ENCODE results near the gene DYNC1H1.

DYNC1H1 gene

DNA sequence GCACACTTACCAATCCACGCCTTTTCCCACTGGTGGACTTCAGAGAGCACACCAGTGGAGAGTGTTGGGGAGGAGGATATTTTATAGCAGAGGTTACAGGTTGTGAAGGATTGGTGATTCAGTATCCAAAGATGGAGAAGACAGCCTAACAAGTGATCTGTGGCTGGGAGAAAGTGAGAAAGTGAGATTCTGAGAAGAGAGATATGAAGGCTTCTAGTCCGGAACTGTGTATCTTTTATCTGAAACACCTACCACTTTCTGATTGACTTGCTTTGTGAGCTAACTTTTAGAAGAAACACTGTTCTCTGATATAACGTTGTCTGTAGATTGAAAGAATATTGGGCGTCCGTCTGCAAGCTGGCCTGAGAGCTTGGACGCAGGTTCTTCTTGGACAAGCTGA, 24.0 kb downstream of the DYNC1H1 start:
- in situ Hi-C loops (cut with MboI; ENCODE audit: low sequenced_read_pairs), result no loop called here

DNA sequence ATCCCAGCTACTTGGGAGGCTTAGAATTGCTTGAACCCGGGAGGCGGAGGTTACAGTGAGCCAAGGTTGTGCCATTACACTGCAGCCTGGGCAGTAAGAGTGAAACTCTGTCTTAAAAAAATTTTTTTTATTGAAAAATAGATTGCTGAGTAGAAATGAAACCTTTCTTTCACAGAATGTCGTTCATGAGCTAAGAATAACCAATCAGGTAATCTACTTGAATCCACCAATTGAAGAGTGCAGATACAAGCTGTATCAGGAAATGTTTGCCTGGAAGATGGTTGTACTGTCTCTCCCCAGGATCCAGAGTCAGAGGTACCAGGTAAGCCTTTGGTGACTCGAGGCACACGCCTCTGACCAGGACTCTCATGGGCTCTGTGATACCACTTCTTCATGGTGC, 27.0 kb downstream of the DYNC1H1 start:
- in situ Hi-C loops (cut with MboI; ENCODE audit: low sequenced_read_pairs), result no loop called here

DNA sequence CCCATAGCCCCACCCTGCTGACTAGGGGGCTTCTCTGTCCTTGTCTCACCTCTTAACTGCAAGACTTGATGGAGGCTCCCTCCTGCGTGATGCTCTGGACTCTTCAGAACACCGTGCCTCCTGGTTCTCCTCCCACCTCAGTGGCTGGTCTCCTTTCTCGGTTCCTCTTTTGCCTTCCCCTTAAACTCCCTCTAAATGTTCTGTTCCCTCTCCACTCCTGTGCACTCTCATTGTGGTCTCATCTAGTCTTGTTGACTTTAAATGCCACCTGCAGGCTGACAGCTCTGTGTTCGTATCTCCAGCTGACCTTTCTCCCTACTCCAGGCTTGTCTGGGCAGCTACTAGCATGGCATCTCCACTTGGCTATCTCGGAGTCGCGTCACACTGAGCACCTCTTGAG, 28.3 kb downstream of the DYNC1H1 start:
- in situ Hi-C loops (cut with MboI; ENCODE audit: low sequenced_read_pairs), result no loop called here

DNA sequence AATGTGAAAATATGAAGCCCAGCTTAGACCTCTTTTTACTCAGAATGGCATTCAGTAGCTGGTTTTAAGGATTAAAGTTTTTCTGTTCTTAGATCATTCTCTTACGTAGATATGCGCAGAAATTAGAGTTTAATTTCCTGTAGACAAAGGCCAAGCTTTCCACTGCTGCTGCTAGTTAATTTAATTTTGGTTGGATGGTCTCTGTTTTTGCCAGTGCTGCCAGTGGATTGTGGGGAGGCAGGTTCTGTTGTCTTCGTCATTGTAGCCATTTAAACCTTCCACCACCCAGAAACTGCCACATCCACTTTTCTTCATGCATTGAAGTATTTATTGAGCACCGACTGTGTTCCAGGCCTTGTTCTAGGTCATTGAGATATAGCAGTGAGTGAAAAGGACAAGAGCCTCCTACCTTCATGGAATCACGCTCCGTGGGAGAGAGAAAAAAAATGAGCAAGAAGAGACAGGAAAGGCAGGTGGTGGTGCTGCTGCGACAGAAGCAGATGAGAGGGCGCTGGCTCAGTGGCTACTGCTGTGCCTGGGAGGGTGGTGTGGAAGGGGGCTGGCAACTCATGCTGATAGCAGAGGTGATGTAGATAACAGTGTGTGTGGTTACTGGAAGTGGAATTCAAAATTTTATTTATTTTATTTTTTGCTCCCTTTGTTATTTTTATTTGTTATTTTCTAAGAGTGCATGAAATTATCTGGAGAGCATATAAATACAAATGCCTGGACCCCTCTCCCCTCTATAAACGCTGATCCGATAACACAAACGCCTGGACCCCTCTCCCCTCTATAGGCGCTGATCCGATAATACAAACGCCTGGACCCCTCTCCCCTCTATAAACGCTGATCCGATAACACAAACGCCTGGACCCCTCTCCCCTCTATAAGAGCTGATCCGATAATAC, 33.3 kb downstream of the DYNC1H1 start:
- in situ Hi-C loops (cut with MboI; ENCODE audit: low sequenced_read_pairs), result no loop called here

DNA sequence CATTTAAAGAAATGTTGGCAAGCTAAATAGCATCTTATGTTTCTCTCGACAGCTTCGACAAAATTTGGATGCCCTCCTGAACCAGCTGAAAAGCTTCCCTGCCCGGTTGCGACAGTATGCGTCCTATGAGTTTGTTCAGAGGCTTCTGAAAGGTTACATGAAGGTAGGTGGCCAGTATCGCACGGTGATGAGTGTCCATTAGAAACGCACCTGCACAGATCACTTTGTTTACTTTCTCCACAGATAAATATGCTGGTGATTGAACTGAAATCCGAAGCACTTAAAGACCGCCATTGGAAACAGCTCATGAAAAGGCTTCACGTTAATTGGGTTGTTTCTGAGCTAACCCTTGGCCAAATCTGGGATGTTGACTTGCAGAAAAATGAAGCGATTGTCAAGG, 36.5 kb downstream of the DYNC1H1 start:
- in situ Hi-C loops (cut with MboI; ENCODE audit: low sequenced_read_pairs), result no loop called here

DNA sequence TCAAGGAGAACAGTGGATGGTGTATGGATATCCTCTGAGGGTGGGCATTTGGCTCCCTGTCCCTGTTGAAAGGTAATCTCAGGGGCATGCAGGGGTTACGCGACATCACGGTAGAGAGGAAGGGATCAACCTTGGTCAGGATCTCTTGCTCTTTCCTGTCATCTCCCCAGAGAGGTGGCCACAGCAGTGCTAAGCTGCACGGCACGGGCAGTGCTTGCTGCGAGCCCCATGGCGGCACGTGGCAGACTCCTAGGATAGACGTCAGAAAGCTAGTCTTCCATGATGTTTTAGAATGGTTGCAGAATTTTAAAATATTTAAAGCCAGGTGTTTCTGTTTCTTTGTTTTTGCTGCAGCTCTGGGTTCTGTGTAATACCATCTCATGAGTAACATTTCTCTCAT, 41.0 kb downstream of the DYNC1H1 start:
- in situ Hi-C loops (cut with MboI; ENCODE audit: low sequenced_read_pairs), result no loop called here

DNA sequence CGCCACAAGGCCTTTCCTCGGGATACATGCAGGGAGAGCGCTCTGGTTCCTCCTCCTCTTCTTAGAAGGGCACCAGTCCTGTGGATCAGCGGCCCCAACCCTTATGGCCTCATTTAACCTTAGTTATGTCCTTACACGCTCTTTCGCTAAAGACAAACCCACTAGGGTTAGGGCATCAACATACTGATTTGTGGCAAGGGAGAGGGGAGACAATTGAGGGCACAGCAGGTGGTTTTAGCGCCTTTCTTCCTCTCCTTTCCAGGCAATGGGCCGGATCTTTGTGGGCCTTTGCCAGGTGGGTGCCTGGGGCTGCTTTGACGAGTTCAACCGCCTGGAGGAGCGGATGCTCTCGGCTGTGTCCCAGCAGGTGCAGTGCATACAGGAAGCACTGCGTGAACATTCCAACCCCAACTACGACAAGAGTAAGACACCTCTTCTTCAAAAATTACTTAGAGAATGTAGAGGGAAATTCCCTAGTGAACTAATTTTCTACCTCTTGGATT, 43.6 kb downstream of the DYNC1H1 start:
- in situ Hi-C loops (cut with MboI; ENCODE audit: low sequenced_read_pairs), result no loop called here

DNA sequence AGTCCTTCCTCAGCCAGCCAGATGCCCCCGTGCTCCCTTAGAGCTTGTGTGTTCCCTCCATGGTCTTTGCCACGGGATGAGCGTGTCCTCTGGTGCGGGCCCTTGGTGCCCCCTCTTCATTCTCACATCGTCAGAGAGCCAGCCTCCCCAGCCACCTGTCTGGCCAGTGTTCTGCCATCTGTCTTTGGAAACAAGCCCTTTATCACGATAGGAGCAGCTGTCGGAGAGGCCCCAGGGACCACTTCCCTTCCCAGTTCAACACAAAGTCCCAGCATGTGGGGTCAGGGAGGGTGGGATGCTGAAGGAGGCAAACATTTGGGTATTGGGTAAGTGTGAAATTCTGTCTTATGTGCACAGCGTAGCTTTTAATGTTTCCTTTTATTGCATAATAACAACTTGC, 44.5 kb downstream of the DYNC1H1 start:
- in situ Hi-C loops (cut with MboI; ENCODE audit: low sequenced_read_pairs), result no loop called here

DNA sequence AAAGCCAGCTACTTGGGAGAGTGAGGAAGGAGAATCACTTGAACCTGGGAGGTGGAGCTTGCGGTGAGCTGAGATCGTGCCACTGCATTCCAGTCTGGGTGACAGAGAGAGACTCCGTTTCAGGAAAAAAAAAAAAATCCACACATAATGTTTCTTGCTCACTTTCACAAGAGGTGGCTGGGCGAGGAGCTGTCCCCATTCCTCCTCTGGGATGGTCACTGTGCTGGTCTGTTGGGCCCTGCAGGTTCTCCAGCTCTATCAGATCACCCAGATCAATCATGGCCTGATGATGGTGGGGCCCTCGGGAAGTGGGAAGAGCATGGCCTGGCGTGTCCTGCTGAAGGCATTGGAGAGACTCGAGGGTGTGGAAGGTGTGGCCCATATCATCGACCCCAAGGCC, 47.3 kb downstream of the DYNC1H1 start:
- in situ Hi-C loops (cut with MboI; ENCODE audit: low sequenced_read_pairs), result no loop called here

DNA sequence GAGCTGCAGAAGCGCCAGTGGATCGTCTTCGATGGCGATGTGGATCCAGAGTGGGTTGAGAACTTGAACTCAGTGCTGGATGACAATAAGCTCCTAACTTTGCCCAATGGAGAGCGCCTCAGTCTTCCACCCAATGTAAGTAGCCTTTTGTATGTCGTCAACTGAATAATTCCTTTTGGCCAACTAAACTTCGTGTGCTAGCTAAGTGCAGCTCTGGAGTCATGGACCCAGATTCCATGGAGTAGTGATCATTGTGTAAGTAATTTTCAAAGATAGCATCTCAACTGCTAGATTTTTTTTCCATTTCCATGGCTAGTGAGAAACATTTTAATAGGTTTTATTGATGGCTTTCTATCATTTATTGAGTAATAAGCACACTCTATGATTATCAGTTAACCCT, 48.0 kb downstream of the DYNC1H1 start:
- in situ Hi-C loops (cut with MboI; ENCODE audit: low sequenced_read_pairs), result no loop called here

DNA sequence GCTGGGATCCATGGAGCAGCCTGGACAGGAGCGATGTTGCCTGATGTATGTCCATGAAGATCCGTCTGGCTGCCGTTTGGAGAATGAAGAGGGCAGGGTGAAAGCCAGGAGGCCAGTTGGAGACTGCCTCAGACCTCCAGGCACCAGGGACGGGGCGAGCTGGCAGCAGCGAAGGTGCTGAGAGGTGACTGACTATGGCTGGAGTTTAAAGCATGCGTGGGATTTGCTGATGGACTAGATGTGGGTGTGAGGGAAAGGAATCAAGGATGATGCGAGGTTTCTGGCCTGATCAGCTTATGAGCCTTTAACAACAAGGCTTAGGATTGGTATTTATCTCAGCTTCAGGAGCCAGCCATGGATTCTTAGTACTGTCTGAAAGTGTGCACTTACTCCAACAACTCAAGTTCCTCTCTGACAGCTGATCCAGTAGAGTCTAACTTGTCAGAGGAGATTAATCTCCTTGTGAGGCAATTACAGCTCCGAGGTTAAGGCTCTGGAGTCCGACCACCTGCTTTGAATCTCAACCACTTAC, 49.4 kb downstream of the DYNC1H1 start:
- in situ Hi-C loops (cut with MboI; ENCODE audit: low sequenced_read_pairs), result no loop called here

DNA sequence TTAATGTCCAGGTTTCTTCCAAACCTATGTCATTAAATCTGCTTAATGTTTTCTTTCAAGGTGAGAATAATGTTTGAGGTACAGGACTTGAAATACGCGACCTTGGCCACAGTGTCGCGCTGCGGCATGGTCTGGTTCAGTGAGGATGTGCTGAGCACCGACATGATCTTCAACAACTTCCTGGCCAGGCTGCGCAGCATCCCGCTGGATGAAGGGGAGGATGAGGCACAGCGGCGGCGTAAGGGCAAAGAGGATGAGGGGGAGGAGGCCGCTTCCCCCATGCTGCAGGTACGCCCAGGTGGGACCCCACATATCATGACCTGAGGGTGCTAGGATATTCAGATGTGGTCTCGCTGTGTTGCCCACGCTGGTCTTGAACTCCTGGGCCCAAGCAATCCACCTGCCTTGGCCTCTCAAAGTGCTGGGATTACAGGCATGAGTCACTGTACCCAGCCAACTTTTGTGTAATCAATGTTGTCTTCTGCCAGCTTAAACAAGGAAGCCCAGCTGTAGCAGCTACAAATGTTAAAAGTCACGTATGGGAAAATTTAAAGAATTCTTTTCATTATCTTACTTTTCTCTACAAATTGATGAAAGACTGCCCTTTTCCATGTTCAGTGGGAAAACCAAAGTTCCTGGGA, 50.8 kb downstream of the DYNC1H1 start:
- in situ Hi-C loops (cut with MboI; ENCODE audit: low sequenced_read_pairs), result no loop called here

DNA sequence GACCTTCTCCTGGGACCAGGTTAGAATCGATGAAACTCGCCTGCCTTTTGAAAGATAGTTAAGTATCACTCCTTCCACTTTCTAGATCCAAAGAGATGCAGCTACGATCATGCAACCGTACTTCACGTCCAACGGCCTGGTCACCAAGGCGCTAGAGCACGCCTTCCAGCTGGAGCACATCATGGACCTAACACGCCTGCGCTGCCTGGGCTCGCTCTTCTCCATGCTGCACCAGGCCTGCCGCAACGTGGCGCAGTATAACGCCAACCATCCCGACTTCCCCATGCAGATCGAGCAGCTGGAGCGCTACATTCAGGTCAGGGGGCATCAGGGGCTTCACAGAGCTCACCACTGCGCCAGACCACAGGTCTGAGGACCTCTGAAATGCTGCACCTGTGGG, 51.4 kb downstream of the DYNC1H1 start:
- in situ Hi-C loops (cut with MboI; ENCODE audit: low sequenced_read_pairs), result no loop called here

DNA sequence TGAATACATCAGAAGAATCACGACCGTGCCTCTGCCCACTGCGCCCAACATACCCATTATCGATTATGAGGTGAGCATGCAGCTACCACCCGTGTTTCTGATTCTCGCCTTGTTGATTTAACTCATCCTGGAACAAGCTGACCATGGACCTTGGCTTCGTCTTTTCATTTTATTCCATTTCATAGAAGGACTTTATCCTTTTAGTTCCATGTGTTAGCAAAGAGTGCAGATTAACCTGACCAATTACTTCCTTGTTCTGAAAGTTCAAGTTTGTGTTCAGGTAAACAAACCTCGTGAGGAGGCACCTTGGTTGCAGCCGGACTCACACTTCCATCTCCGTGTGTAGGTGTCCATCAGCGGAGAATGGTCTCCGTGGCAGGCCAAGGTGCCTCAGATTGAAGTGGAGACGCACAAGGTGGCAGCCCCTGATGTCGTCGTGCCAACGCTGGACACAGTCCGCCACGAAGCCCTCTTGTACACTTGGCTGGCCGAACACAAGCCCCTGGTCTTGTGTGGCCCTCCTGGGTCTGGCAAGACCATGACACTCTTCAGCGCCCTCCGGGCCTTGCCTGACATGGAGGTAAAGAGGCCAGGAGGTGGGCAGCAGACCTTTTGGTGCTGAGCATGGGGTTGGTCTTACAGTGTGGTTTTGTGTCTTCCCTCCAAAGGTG, 52.2 kb downstream of the DYNC1H1 start:
- in situ Hi-C loops (cut with MboI; ENCODE audit: low sequenced_read_pairs), result no loop called here

DNA sequence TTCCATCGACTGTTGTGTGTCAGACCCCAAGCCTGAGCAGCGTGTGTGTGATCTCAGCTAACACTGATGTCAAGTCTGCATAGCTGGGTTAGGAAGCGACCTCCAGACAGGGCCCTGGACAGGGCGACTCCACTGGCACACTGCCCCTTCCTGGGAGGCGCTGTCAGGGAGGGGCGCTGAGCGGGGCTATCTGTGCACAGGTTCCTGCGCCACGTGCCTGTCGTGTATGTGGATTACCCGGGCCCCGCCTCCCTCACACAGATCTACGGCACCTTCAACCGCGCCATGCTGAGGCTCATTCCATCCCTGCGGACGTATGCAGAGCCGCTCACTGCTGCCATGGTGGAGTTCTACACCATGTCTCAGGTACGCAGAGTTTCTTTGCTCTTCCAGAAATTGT, 53.9 kb downstream of the DYNC1H1 start:
- in situ Hi-C loops (cut with MboI; ENCODE audit: low sequenced_read_pairs), result no loop called here

DNA sequence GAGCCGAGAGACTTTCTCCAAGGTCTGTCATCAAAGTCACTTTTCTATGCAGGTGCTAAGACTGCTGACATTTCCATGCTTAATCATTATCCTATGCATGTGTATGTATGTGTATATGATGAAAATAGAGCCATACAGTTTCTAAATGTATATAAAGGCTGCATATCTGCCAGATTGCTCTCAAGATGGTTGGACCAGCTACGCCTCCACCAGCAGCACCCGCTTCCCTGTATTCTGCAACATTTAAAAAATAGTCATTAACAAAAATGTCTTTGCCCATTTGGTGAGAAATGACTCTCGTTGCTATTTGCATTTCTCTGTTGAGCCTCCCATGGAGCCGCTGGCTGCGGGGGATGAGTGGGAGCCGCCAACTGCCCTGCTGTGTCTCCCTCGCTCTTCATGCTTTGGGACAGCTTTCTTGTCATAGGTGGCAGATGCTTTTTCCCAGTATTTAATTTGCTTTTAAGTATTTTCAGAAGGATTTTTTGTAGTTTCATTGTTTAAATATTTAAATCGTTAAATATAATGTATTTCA, 54.7 kb downstream of the DYNC1H1 start:
- in situ Hi-C loops (cut with MboI; ENCODE audit: low sequenced_read_pairs), result no loop called here

DNA sequence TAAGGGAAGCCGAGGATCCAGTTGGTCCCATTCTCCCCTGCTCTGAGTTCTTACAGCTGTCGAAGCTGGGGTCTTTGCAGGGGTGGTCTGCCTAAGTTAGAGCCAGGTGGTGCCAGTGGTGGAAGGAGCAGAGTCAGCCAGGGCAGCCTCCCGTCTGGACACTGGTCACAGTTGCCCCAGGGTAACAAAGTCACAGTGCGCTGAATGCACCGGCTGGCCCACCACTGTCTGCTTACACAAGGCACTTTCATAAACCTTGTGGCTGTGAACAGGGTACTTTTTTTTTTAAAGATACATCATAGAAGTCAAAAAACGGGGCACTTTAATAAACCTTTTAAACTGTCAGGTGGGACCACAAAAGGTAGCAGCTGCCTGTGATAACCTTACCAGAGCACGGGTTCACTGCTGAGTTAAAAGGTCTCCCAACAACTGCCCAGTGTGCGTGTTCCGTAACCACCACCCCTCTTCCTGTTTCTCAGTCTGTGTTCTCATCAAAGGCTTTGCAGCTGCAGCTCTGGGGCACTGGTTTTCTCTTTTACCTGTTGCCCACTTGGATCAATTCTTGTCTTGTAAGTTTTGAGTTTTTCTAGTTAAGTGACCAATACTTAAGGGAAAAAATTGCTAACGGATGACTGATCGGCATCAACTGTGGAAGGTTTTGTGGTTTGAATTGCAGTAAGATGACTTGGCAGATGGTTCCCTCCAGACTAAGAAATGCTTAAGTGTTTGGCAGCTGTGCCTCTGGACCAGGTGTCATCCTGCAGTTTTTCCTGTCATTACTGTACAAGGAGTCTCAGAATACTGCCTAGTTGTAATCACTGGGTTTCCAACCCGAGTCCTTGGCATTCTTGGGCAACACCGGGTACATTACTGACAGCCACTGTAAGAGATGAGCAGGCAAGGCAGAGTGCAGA, 55.9 kb downstream of the DYNC1H1 start:
- in situ Hi-C loops (cut with MboI; ENCODE audit: low sequenced_read_pairs), result no loop called here

DNA sequence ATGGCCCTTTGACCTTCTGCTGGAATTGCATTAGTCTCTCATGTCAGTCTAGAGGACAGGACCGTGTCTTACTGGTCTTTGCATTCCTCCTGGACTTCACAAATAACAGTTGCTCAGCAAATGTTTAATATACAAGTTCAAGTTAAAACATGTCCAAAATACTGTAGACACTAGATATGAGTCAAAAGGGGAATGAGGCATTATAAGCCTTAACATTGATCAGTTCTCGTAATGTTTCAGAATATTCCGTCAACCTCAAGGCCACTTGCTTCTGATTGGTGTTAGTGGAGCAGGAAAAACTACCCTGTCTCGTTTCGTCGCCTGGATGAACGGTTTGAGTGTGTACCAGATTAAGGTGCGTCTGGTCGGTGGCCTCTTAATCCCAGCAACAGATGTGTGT, 62.6 kb downstream of the DYNC1H1 start:
- in situ Hi-C loops (cut with MboI; ENCODE audit: low sequenced_read_pairs), result no loop called here

DNA sequence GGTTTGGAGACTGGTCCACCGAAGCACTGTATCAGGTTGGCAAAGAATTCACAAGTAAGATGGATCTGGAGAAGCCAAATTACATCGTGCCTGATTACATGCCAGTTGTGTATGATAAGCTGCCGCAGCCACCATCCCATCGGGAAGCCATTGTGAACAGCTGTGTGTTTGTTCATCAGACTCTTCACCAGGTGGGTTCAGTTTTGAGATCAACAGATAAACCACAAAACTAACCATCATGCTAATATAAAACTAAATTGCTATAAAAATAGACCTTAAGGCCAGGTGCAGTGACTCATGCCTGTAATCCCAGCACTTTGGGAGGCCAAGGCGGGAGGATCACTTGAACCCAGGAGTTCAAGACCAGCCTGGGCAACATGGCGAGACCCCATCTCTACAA, 63.6 kb downstream of the DYNC1H1 start:
- in situ Hi-C loops (cut with MboI; ENCODE audit: low sequenced_read_pairs), result no loop called here

DNA sequence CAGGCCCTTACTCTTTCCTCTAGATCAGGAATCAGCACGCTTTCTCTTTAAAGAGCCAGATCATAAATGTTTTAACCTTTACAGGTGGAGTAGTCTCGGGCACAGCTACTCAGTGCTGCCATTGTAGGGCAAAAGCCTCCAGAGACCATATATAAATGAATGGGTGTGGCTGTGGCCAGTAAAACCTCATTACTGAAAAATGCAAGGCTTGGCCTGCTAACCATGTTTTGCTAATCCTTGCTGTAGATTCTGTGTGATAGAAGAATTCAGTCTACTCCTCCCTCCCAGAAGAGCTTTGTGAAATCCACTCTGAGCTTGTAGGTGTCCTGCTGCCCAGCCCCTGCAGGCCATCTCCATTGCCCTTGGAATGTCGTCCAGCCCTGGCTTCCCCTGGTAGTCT, 64.4 kb downstream of the DYNC1H1 start:
- in situ Hi-C loops (cut with MboI; ENCODE audit: low sequenced_read_pairs), result no loop called here

All from HL-60/S4 treated with retinoic acid at 250 ng/mL for 4 days and 3 days (cell line).